Stimulated activated CD8-positive, alpha-beta memory T cell treated with anti-CD3 and anti-CD28 coated beads, Interleukin-4, amount 100 ng/mL, for 4 hours (primary cell): Measurements from ENCODE around the gene R3HDM1.
"Not testable (repeated sequence)": the region's sequence is repeated elsewhere in the genome, so short reads cannot be mapped to it uniquely, and the experiment has no call there.

Source experiments
- DNase-seq, 2 donors: peaks; one replicate each; pipeline ENCODE4 v3.0.0-alpha.2; 2020; ENCODE audit warnings: low read depth in 2 of 2, low spot score in 1 of 2

The R3HDM1 gene

GRCh38 chr2:135531231-135532197 lies at the start of gene R3HDM1:
Gene R3HDM1 (plus strand): TSS chr2:135531484. CDS start chr2:135604846, 73,362 bp downstream.
- DNase-seq, result peak; percentile 86 to 89

- no peak for DNase-seq
These were observed 45.8 kb upstream of the R3HDM1 start for GRCh38 chr2:135485441-135485840.

GRCh38 chr2:135490376-135490775 lies 40.9 kb upstream of the R3HDM1 start:
- no peak for DNase-seq

GRCh38 chr2:135494503-135494902 lies 36.8 kb upstream of the R3HDM1 start:
- DNase-seq, result no peak

GRCh38 chr2:135494917-135495316 lies 36.4 kb upstream of the R3HDM1 start:
- DNase-seq, result no peak

GRCh38 chr2:135498588-135498987 lies 32.7 kb upstream of the R3HDM1 start:
- not testable (repeated sequence) for DNase-seq

GRCh38 chr2:135504811-135505210 lies 26.5 kb upstream of the R3HDM1 start:
- no peak for DNase-seq

GRCh38 chr2:135510577-135510976 lies 20.7 kb upstream of the R3HDM1 start:
- DNase-seq, result no peak

GRCh38 chr2:135512099-135512498 lies 19.2 kb upstream of the R3HDM1 start:
- DNase-seq, result no peak

- no peak for DNase-seq
These were observed 5.5 kb upstream of the R3HDM1 start for GRCh38 chr2:135525786-135526185.

- no peak for DNase-seq
These were observed 3.3 kb upstream of the R3HDM1 start for GRCh38 chr2:135528006-135528405.

GRCh38 chr2:135530313-135531230 lies 712 bp upstream of the R3HDM1 start, which contains the start of gene ZRANB3:
Gene ZRANB3 (minus strand): TSS chr2:135531218.
- DNase-seq, result peak; percentile 83 to 90

GRCh38 chr2:135532581-135532980 lies 1.3 kb downstream of the R3HDM1 start:
- DNase-seq, result no peak

- not testable (repeated sequence) for DNase-seq
These were observed 2.3 kb downstream of the R3HDM1 start for GRCh38 chr2:135533545-135533944.

GRCh38 chr2:135546436-135546835 lies 15.2 kb downstream of the R3HDM1 start:
- no peak for DNase-seq

- no peak for DNase-seq
These were observed 16.0 kb downstream of the R3HDM1 start for GRCh38 chr2:135547311-135547710.

- no peak for DNase-seq
These were observed 20.1 kb downstream of the R3HDM1 start for GRCh38 chr2:135551356-135551755.

GRCh38 chr2:135552887-135553286 lies 21.6 kb downstream of the R3HDM1 start:
- no peak for DNase-seq

GRCh38 chr2:135555311-135555710 lies 24.0 kb downstream of the R3HDM1 start:
- DNase-seq, result no peak

GRCh38 chr2:135557530-135557929 lies 26.2 kb downstream of the R3HDM1 start:
- DNase-seq, result no peak

GRCh38 chr2:135561925-135562324 lies 30.6 kb downstream of the R3HDM1 start:
- DNase-seq, result no peak

- no peak for DNase-seq
These were observed 32.5 kb downstream of the R3HDM1 start for GRCh38 chr2:135563793-135564192.
